HCT116 (cell line): ENCODE measurements around the gene KCNK16. TPM values are rescaled to one million over a fixed set of nuclear protein-coding genes. Genes with fewer than 3 reads are reported as not detected.

Experiments used
- ATAC-seq: fragments of 200-7000 bp; cut with Tn5 transposase; 2 replicates; pipeline ENCODE4 v1.9.1; 2020; ENCODE audit warnings: mild to moderate bottlenecking, moderate library complexity
- BruUV-seq: library from RNA; stranded (reverse); fragments of 400-500 nt; replicated peaks from 2 replicates; lab custom pipeline; 2021; lab: Mats Ljungman, UMichigan
- CTCF ChIA-PET: fragments of 300-600 bp; sonication (Branson Sonifier 250); formaldehyde crosslinking; loops from one replicate; lab custom pipeline; 2021; ENCODE audit warnings: antibody characterized with exemption; lab: Charles Lee
- POLR2A ChIA-PET: fragments of 300-600, 350-600 bp; sonication (Branson Sonifier 250); formaldehyde crosslinking; loops from one replicate; lab custom pipeline; 2021; ENCODE audit warnings: antibody characterized with exemption; lab: Charles Lee
- RAD21 ChIA-PET, 2 experiments: fragments of 300-600 bp; sonication (Branson Sonifier 250); formaldehyde crosslinking; loops; one replicate each; lab custom pipeline; 2023; ENCODE audit warnings: low total read pairs in 2 of 2; ENCODE audit not compliant: uncharacterized antibody in 2 of 2, unreplicated experiment in 2 of 2, low non-redundant PET in 1 of 2; lab: Charles Lee
- DNase-seq: peaks from one replicate; pipeline ENCODE4 v3.0.0-alpha.2; 2010; ENCODE audit warnings: low read depth, low spot score
- H2AFZ ChIP-seq: fragments of 200-600 bp; shearing (Covaris generic), sonication (generic); 2 replicates; pipeline ENCODE4 v1.6.1; 2017; ENCODE audit warnings: low read depth, mixed run types, mixed read lengths, antibody characterized with exemption, low read length; ENCODE audit not compliant: poor library complexity, severe bottlenecking
- H3K27ac ChIP-seq: 2 replicates; pipeline ENCODE4 v1.5.1; 2012; ENCODE audit warnings: low read depth, low read length
- H3K27me3 ChIP-seq: fragments of 200-600 bp; sonication (generic); 2 replicates; pipeline ENCODE4 v1.6.1; 2016; ENCODE audit warnings: mixed run types, low read length, mixed read lengths; ENCODE audit not compliant: insufficient read depth
- H3K36me3 ChIP-seq, 2 experiments: fragments of 200-500 bp in 1 of 2; fragments of 200-600 bp in 1 of 2; sonication (Bioruptor generic) in 1 of 2; sonication (generic) in 1 of 2; 2 replicates each; pipeline versions ENCODE4 v1.5.1 to v1.6.1; 2014 to 2016; ENCODE audit warnings: low read length in 2 of 2, inconsistent platforms in 1 of 2, mixed read lengths in 1 of 2, mixed run types in 1 of 2; ENCODE audit not compliant: insufficient read depth in 2 of 2, control insufficient read depth in 1 of 2
- H3K4me1 ChIP-seq, 2 experiments: fragments of 200-600 bp in 1 of 2; sonication (generic) in 1 of 2; 2 replicates each; pipeline versions ENCODE4 v1.5.1 to v1.6.1; 2012 to 2017; ENCODE audit warnings: low read length in 2 of 2, inconsistent platforms in 1 of 2, mild to moderate bottlenecking in 1 of 2, mixed read lengths in 1 of 2, mixed run types in 1 of 2, moderate library complexity in 1 of 2; ENCODE audit not compliant: insufficient read depth in 2 of 2, control insufficient read depth in 1 of 2
- H3K4me2 ChIP-seq: fragments of 200-600 bp; sonication (generic); 2 replicates; pipeline ENCODE4 v1.6.1; 2017; ENCODE audit warnings: mixed run types, low read length, mixed read lengths
- H3K4me3 ChIP-seq, 2 experiments: fragments of 200-600 bp in 1 of 2; sonication (generic) in 1 of 2; replicated peaks in 1 of 2; 2 replicates each; pipeline ENCODE4 v1.5.1; 2011 to 2016; ENCODE audit warnings: low read length in 2 of 2, control low read depth in 1 of 2, low read depth in 1 of 2, mild to moderate bottlenecking in 1 of 2, mixed read lengths in 1 of 2, mixed run types in 1 of 2
- H3K79me2 ChIP-seq: fragments of 200-600 bp; sonication (generic); 2 replicates; pipeline ENCODE4 v1.6.1; 2017; ENCODE audit warnings: mild to moderate bottlenecking, mixed run types, low read length, moderate library complexity, mixed read lengths; ENCODE audit not compliant: insufficient read depth
- H3K9ac ChIP-seq: fragments of 200-600 bp; sonication (generic); 2 replicates; pipeline ENCODE4 v1.6.1; 2016; ENCODE audit warnings: low read length, mixed read lengths
- H3K9me2 ChIP-seq: fragments of 200-600 bp; sonication (generic), shearing (Covaris generic); 2 replicates; pipeline ENCODE4 v1.6.1; 2017; ENCODE audit warnings: mixed run types, mild to moderate bottlenecking, moderate library complexity; ENCODE audit not compliant: insufficient read depth
- H3K9me3 ChIP-seq, 2 experiments: fragments of 200-500 bp in 1 of 2; fragments of 200-600 bp in 1 of 2; sonication (Bioruptor generic) in 1 of 2; sonication (generic) in 1 of 2; 2 replicates each; pipeline ENCODE4 v1.6.1; 2014 to 2017; ENCODE audit warnings: low read length in 2 of 2, mixed read lengths in 2 of 2, inconsistent platforms in 1 of 2, low read depth in 1 of 2, mild to moderate bottlenecking in 1 of 2, mixed run types in 1 of 2, moderate library complexity in 1 of 2; ENCODE audit not compliant: control insufficient read depth in 1 of 2, insufficient read depth in 1 of 2
- H4K20me1 ChIP-seq: fragments of 200-600 bp; sonication (generic), shearing (Covaris generic); 2 replicates; pipeline ENCODE4 v1.6.1; 2017; ENCODE audit warnings: mixed run types, mild to moderate bottlenecking, moderate library complexity; ENCODE audit not compliant: insufficient read depth
- CBX3 ChIP-seq: IDR thresholded peaks from 2 replicates; pipeline ENCODE4 v1.6.1; 2012; ENCODE audit warnings: low read depth
- CEBPB ChIP-seq: IDR thresholded peaks from 2 replicates; pipeline ENCODE4 v1.6.1; 2012; ENCODE audit warnings: low read depth
- CTCF ChIP-seq, 3 experiments: fragments of 200-600 bp in 1 of 3; sonication (generic) in 1 of 3; IDR thresholded peaks in 2 of 3; conservative IDR thresholded peaks in 1 of 3; 2 replicates each; pipeline ENCODE4 v1.5.1; 2012 to 2017; ENCODE audit warnings: low read depth in 2 of 3, low read length in 2 of 3, antibody characterized with exemption in 1 of 3, borderline replicate concordance in 1 of 3, control low read depth in 1 of 3, mild to moderate bottlenecking in 1 of 3, mixed read lengths in 1 of 3, mixed run types in 1 of 3, moderate library complexity in 1 of 3; ENCODE audit not compliant: insufficient read depth in 1 of 3
- ELF1 ChIP-seq: IDR thresholded peaks from 2 replicates; pipeline ENCODE4 v1.6.1; 2012; ENCODE audit warnings: low read depth, borderline replicate concordance
- FOSL1 ChIP-seq: IDR thresholded peaks from 2 replicates; pipeline ENCODE4 v1.6.1; 2012; ENCODE audit warnings: low read depth
- JUND ChIP-seq: IDR thresholded peaks from 2 replicates; pipeline ENCODE4 v1.6.1; 2012
- POLR2A ChIP-seq: IDR thresholded peaks from 2 replicates; pipeline ENCODE4 v1.7.0; 2011; ENCODE audit warnings: borderline replicate concordance; ENCODE audit not compliant: insufficient read depth, insufficient read length; ENCODE audit errors: extremely low read depth
- POLR2AphosphoS5 ChIP-seq: IDR thresholded peaks from 2 replicates; pipeline ENCODE4 v1.6.1; 2011; ENCODE audit warnings: mild to moderate bottlenecking, low read depth, low read length, moderate library complexity
- SP1 ChIP-seq: IDR thresholded peaks from 2 replicates; pipeline ENCODE4 v1.6.1; 2012; ENCODE audit warnings: low read depth
- SRF ChIP-seq: IDR thresholded peaks from 2 replicates; pipeline ENCODE4 v1.6.1; 2012; ENCODE audit warnings: low read depth
- YY1 ChIP-seq: IDR thresholded peaks from 2 replicates; pipeline ENCODE4 v1.6.1; 2011; ENCODE audit warnings: low read length, low read depth, moderate library complexity, mild to moderate bottlenecking; ENCODE audit not compliant: insufficient replicate concordance; ENCODE audit errors: extremely low read depth
- ZBTB33 ChIP-seq: IDR thresholded peaks from 2 replicates; pipeline ENCODE4 v1.6.1; 2011; ENCODE audit warnings: mild to moderate bottlenecking, low read length, moderate library complexity; ENCODE audit not compliant: insufficient replicate concordance; ENCODE audit errors: extremely low read depth
- intact Hi-C: fragments of 100-400 bp; cut with micrococcal nuclease; formaldehyde crosslinking; loops from 2 replicates; pipeline ENCODE4 v1.10.0; 2022
- total RNA-seq: library from RNA; stranded (reverse); gene quantifications from one replicate; pipeline ENCODE4 v1.2.1, GENCODE V29; 2021; ENCODE audit not compliant: unreplicated experiment

KCNK16 gene
- total RNA-seq, 1 experiment from 2014 or later = not detected

GRCh38 chr6:39348740-39349139, 26.2 kb upstream of the KCNK16 start:
- H4K20me1 ChIP-seq = no peaks in the 10 kb centered on the region
- H3K4me1 ChIP-seq = no peaks in the 10 kb centered on the region
- TF ChIP-seq CEBPB = no peak
- no peak for TF ChIP-seq CTCF (IDR thresholded peaks at IDR 0.05 in 2 of 3, conservative IDR thresholded peaks at IDR 0.05 in 1 of 3; ENCODE audit: borderline replicate concordance in 1 of 3, insufficient read depth in 1 of 3, low read depth in 2 of 3, low read length in 2 of 3)
- no peak for TF ChIP-seq ZBTB33
- TF ChIP-seq CBX3 = no peak
- no peak for TF ChIP-seq POLR2A
- TF ChIP-seq SP1 = no peak
- TF ChIP-seq YY1 = no peak
- no peak for TF ChIP-seq JUND
- no peak for TF ChIP-seq FOSL1
- TF ChIP-seq SRF = no peak
- TF ChIP-seq ELF1 = no peak
- TF ChIP-seq POLR2AphosphoS5 = no peak
- ATAC-seq = no peak
- H3K27me3 ChIP-seq = no peaks in the 10 kb centered on the region; the same call in 1 of the 2 replicates
- H3K9ac ChIP-seq = no peak overlapping the region
- intact Hi-C loops = loop anchor here (1.0 to 10.0 kb wide), 4 partner anchors 544 to 1719 kb away; no protein-coding TSS in a partner anchor
- H2AFZ ChIP-seq = no peak overlapping the region
- no peaks in the 10 kb centered on the region for H3K9me3 ChIP-seq
- H3K4me2 ChIP-seq = no peak overlapping the region
- no peaks in the 10 kb centered on the region for H3K36me3 ChIP-seq
- POLR2A ChIA-PET = no interaction called here
- DNase-seq = no peak
- H3K4me3 ChIP-seq = no peak overlapping the region
- no peaks in the 10 kb centered on the region for H3K9me2 ChIP-seq
- H3K27ac ChIP-seq = no peak overlapping the region
- BruUV-seq = no TSS peak
- RAD21 ChIA-PET = no interaction called here
- no peaks in the 10 kb centered on the region for H3K79me2 ChIP-seq
- CTCF ChIA-PET = no interaction called here
